Neural cell (in vitro differentiated cells): ENCODE data around the gene CH25H. TPM values are rescaled to one million over a fixed set of nuclear protein-coding genes. Genes with fewer than 3 reads are reported as not detected.

ENCODE experiments used
- H2AFZ ChIP-seq: fragments of 200-600, 300-800 bp; sonication (generic), shearing (Covaris generic); 2 replicates; pipeline ENCODE4 v1.6.0; 2014; ENCODE audit warnings: low read depth, mild to moderate bottlenecking, antibody characterized with exemption, low read length, moderate library complexity
- H3F3A ChIP-seq: fragments of 200-600 bp; shearing (Covaris generic); 2 replicates; pipeline ENCODE4 v1.6.1; 2016; ENCODE audit warnings: mild to moderate bottlenecking, moderate library complexity, mixed read lengths, antibody characterized with exemption, low read length; ENCODE audit not compliant: insufficient read depth, poor library complexity, severe bottlenecking
- H3K27ac ChIP-seq: fragments of 200-600, 300-800 bp; sonication (generic), shearing (Covaris generic); 2 replicates; pipeline ENCODE4 v1.5.1; 2014; ENCODE audit warnings: mild to moderate bottlenecking, low read length, moderate library complexity
- H3K27me3 ChIP-seq: fragments of 300-800, 200-600 bp; sonication (generic), shearing (Covaris generic); 2 replicates; pipeline ENCODE4 v1.6.0; 2014; ENCODE audit warnings: mild to moderate bottlenecking, low read depth, low read length, moderate library complexity; ENCODE audit not compliant: insufficient read depth
- H3K36me3 ChIP-seq: fragments of 300-800, 200-600 bp; sonication (generic), shearing (Covaris generic); 2 replicates; pipeline ENCODE4 v1.5.1; 2014; ENCODE audit warnings: mild to moderate bottlenecking, antibody characterized with exemption, low read length, moderate library complexity; ENCODE audit not compliant: insufficient read depth
- H3K4me2 ChIP-seq: fragments of 300-800, 200-600 bp; sonication (generic), shearing (Covaris generic); 2 replicates; pipeline ENCODE4 v1.6.0; 2014; ENCODE audit warnings: mild to moderate bottlenecking, low read length
- H3K4me3 ChIP-seq: fragments of 300-800, 200-600 bp; sonication (generic), shearing (Covaris generic); 2 replicates; pipeline ENCODE4 v1.5.1; 2014; ENCODE audit warnings: mild to moderate bottlenecking, low read length, moderate library complexity
- H3K79me2 ChIP-seq: fragments of 200-600 bp; shearing (Covaris generic); replicated peaks from 2 replicates; pipeline ENCODE4 v1.6.0; 2014; ENCODE audit warnings: mild to moderate bottlenecking, low read length, moderate library complexity; ENCODE audit not compliant: insufficient read depth
- H3K9ac ChIP-seq: fragments of 300-800, 200-600 bp; sonication (generic), shearing (Covaris generic); 2 replicates; pipeline ENCODE4 v1.6.1; 2016; ENCODE audit warnings: mild to moderate bottlenecking, low read length, mixed read lengths
- H3K9me2 ChIP-seq: fragments of 200-600 bp; shearing (Covaris generic); 2 replicates; pipeline ENCODE4 v1.6.1; 2016; ENCODE audit warnings: mild to moderate bottlenecking, low read length, mixed read lengths; ENCODE audit not compliant: insufficient read depth
- H3K9me3 ChIP-seq: fragments of 200-600, 300-800 bp; sonication (generic), shearing (Covaris generic); 2 replicates; pipeline ENCODE4 v1.6.1; 2016; ENCODE audit warnings: mild to moderate bottlenecking, mixed run types, low read length, moderate library complexity, mixed read lengths
- H4K20me1 ChIP-seq: fragments of 200-600 bp; shearing (Covaris generic); 2 replicates; pipeline ENCODE4 v1.6.1; 2016; ENCODE audit warnings: mild to moderate bottlenecking, mixed run types; ENCODE audit not compliant: insufficient read depth
- CTCF ChIP-seq: fragments of 450-650 bp; IDR thresholded peaks from 2 replicates; pipeline ENCODE4 v1.5.1; 2014; ENCODE audit warnings: antibody characterized with exemption, mild to moderate bottlenecking, moderate library complexity; ENCODE audit not compliant: poor library complexity, severe bottlenecking
- EP300 ChIP-seq: fragments of 450-650 bp; conservative IDR thresholded peaks from 2 replicates; pipeline ENCODE4 v1.6.1; 2014; ENCODE audit warnings: antibody characterized with exemption, mild to moderate bottlenecking, moderate library complexity; ENCODE audit not compliant: poor library complexity, severe bottlenecking
- EZH2 ChIP-seq: fragments of 200-600, 300-800 bp; shearing (Covaris generic), sonication (generic); IDR thresholded peaks from 2 replicates; pipeline ENCODE4 v1.6.1; 2014; ENCODE audit warnings: antibody characterized with exemption, low read length, borderline replicate concordance, mild to moderate bottlenecking; ENCODE audit not compliant: insufficient read depth, poor library complexity, severe bottlenecking
- MXI1 ChIP-seq: fragments of 450-650 bp; conservative IDR thresholded peaks from 2 replicates; pipeline ENCODE4 v1.6.1; 2014; ENCODE audit warnings: antibody characterized with exemption, mild to moderate bottlenecking; ENCODE audit not compliant: poor library complexity, severe bottlenecking
- POLR2AphosphoS5 ChIP-seq: IDR thresholded peaks from 2 replicates; pipeline ENCODE4 v1.6.1; 2012
- RAD21 ChIP-seq: fragments of 450-650 bp; conservative IDR thresholded peaks from 2 replicates; pipeline ENCODE4 v1.6.1; 2014; ENCODE audit warnings: antibody characterized with exemption, mild to moderate bottlenecking, moderate library complexity
- REST ChIP-seq: IDR thresholded peaks from 2 replicates; pipeline ENCODE4 v1.6.1; 2012; ENCODE audit warnings: borderline replicate concordance
- SMC3 ChIP-seq: fragments of 450-650 bp; conservative IDR thresholded peaks from 2 replicates; pipeline ENCODE4 v1.6.1; 2014; ENCODE audit warnings: antibody characterized with exemption, mild to moderate bottlenecking, moderate library complexity; ENCODE audit not compliant: poor library complexity
- TAF1 ChIP-seq: IDR thresholded peaks from 2 replicates; pipeline ENCODE4 v1.6.1; 2012; ENCODE audit warnings: low read depth
- polyA plus RNA-seq: library from polyadenylated mRNA; depleted of rRNA; stranded (reverse); fragments of >200 nt; gene quantifications from 2 replicates; pipeline ENCODE4 v1.2.3, GENCODE V29; 2014

CH25H gene
- polyA plus RNA-seq, 1 donor from 2014 or later: 0.22 TPM

GRCh38 chr10:89159316-89159715 is 47.8 kb downstream of the CH25H start:
- Histone ChIP-seq H3K79me2 (no peaks in the 10 kb centered on the region), H3K27ac (no peak overlapping the region), H4K20me1 (no peaks in the 10 kb centered on the region), H3K9me2 (no peaks in the 10 kb centered on the region), H3K4me3 (no peak overlapping the region), H3K4me2 (no peak overlapping the region), H3K36me3 (no peaks in the 10 kb centered on the region), H3F3A (no peaks in the 10 kb centered on the region), H2AFZ (no peak overlapping the region), H3K27me3 (no peaks in the 10 kb centered on the region), H3K9ac (no peak overlapping the region), H3K9me3 (no peaks in the 10 kb centered on the region)
- no peak for TF ChIP-seq TAF1
- no peak for TF ChIP-seq MXI1
- no peak for TF ChIP-seq REST
- no peak for TF ChIP-seq SMC3
- no peak for TF ChIP-seq RAD21
- no peak for TF ChIP-seq POLR2AphosphoS5
- TF ChIP-seq EP300: no peak
- no peak for TF ChIP-seq CTCF
- no peak for TF ChIP-seq EZH2

GRCh38 chr10:89158446-89158845 is 48.7 kb downstream of the CH25H start:
- Histone ChIP-seq H3K4me3 (no peak overlapping the region), H3K36me3 (no peaks in the 10 kb centered on the region), H3K4me2 (no peak overlapping the region), H3F3A (no peaks in the 10 kb centered on the region), H3K9me2 (no peaks in the 10 kb centered on the region), H3K9me3 (no peaks in the 10 kb centered on the region), H3K79me2 (no peaks in the 10 kb centered on the region), H3K27ac (no peak overlapping the region), H4K20me1 (no peaks in the 10 kb centered on the region), H2AFZ (no peak overlapping the region), H3K27me3 (no peaks in the 10 kb centered on the region), H3K9ac (no peak overlapping the region)
- no peak for TF ChIP-seq RAD21
- TF ChIP-seq EP300: no peak
- no peak for TF ChIP-seq EZH2
- no peak for TF ChIP-seq CTCF
- no peak for TF ChIP-seq TAF1
- TF ChIP-seq MXI1: no peak
- TF ChIP-seq POLR2AphosphoS5: no peak
- TF ChIP-seq SMC3: no peak
